ENCODE measurements around the gene DNMT3A. TPM values are rescaled to one million over a fixed set of nuclear protein-coding genes. Genes with fewer than 3 reads are reported as not detected.

DNMT3A gene
- total RNA-seq, 1 donor, result 11.7 TPM

- no peak overlapping the region for H3K4me3 ChIP-seq (ENCODE audit: low read depth, low read length)
- DNase-seq (ENCODE audit: low read depth), result no peak
- TF ChIP-seq CTCF (IDR thresholded peaks at IDR 0.05; ENCODE audit: insufficient read depth, low read depth, low read length), result no peak
Measured at GRCh38 chr2:25257931-25258846, 83.5 kb downstream of the DNMT3A start.

GRCh38 chr2:25257032-25257552, 84.6 kb downstream of the DNMT3A start:
- peak; percentile 57 for DNase-seq (ENCODE audit: low read depth)
- TF ChIP-seq CTCF (IDR thresholded peaks at IDR 0.05; ENCODE audit: insufficient read depth, low read depth, low read length), result no peak

GRCh38 chr2:25256488-25256875, 85.2 kb downstream of the DNMT3A start:
- no peak for TF ChIP-seq CTCF (IDR thresholded peaks at IDR 0.05; ENCODE audit: insufficient read depth, low read depth, low read length)
- H3K4me3 ChIP-seq (ENCODE audit: low read depth, low read length), result no peak overlapping the region
- no peak for DNase-seq (ENCODE audit: low read depth)

More at GRCh38 chr2:25257032-25257552, 84.6 kb downstream of the DNMT3A start:
- H3K4me3 ChIP-seq (ENCODE audit: low read depth, low read length), result no peak overlapping the region

- H3K4me3 ChIP-seq (ENCODE audit: low read depth, low read length), result no peak overlapping the region
Measured at GRCh38 chr2:25255745-25256487, 85.8 kb downstream of the DNMT3A start.

GRCh38 chr2:25254961-25255360, 86.8 kb downstream of the DNMT3A start:
- no peak for DNase-seq (ENCODE audit: low read depth)
- no peak overlapping the region for H3K4me3 ChIP-seq (ENCODE audit: low read depth, low read length)
- no peak for TF ChIP-seq CTCF (IDR thresholded peaks at IDR 0.05; ENCODE audit: insufficient read depth, low read depth, low read length)

More at GRCh38 chr2:25255745-25256487, 85.8 kb downstream of the DNMT3A start:
- no peak for DNase-seq (ENCODE audit: low read depth)
- TF ChIP-seq CTCF (IDR thresholded peaks at IDR 0.05; ENCODE audit: insufficient read depth, low read depth, low read length), result no peak

GRCh38 chr2:25253153-25253626, 88.5 kb downstream of the DNMT3A start:
- no peak for TF ChIP-seq CTCF (IDR thresholded peaks at IDR 0.05; ENCODE audit: insufficient read depth, low read depth, low read length)
- H3K4me3 ChIP-seq (ENCODE audit: low read depth, low read length), result peak overlapping the region; percentile 60
- no peak for DNase-seq (ENCODE audit: low read depth)

Data from fibroblast of villous mesenchyme (primary cell).